HG03175 (cell line): ENCODE results near the gene EMC8.

ENCODE experiments used
- ATAC-seq: cut with Tn5 transposase; IDR thresholded peaks from one replicate; pipeline ENCODE4 v1.9.1; 2021; ENCODE audit warnings: mild to moderate bottlenecking, moderate library complexity; ENCODE audit not compliant: unreplicated experiment

The EMC8 gene

GRCh38 chr16:85733839-85734170 is 65.5 kb downstream of the EMC8 start:
- no peak for ATAC-seq

GRCh38 chr16:85733155-85733838 is 66.0 kb downstream of the EMC8 start:
- ATAC-seq = no peak

- ATAC-seq = no peak
Measured at GRCh38 chr16:85731179-85731578, 68.2 kb downstream of the EMC8 start.

GRCh38 chr16:85730186-85730465 is 69.2 kb downstream of the EMC8 start:
- ATAC-seq = no peak

GRCh38 chr16:85729452-85730185 is 69.7 kb downstream of the EMC8 start:
- no peak for ATAC-seq

- no peak for ATAC-seq
Measured at GRCh38 chr16:85728879-85729278, 70.5 kb downstream of the EMC8 start.
